Medulla oblongata (tissue), 1 donor: Measurements from ENCODE around the gene BORCS5.
A peak's percentile ranks its signal among the peaks of the same experiment; 100 is the strongest.

Source experiments
- DNase-seq: peaks from one replicate; pipeline ENCODE4 v3.0.0-alpha.2; 2015; ENCODE audit errors: extremely low spot score

The BORCS5 gene

DNA sequence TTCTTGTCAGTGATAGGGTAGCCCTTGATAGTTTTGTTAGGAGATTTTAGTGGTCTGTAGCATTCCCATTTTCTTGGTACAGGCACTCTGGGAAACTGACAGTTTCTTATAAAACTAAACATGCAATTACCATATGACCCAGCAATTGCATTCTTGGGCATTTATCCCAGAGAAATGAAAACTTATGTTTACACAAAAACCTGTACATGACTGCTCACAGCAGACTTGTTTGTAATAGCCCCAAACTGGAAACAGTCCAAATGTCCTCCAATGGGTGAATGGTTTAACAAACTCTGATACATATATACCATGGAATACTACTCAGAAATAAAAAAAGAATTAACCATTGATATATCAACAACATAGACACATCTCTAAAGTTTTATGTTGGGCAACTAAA lies 75.5 kb downstream of the BORCS5 start:
- DNase-seq, result no peak

DNA sequence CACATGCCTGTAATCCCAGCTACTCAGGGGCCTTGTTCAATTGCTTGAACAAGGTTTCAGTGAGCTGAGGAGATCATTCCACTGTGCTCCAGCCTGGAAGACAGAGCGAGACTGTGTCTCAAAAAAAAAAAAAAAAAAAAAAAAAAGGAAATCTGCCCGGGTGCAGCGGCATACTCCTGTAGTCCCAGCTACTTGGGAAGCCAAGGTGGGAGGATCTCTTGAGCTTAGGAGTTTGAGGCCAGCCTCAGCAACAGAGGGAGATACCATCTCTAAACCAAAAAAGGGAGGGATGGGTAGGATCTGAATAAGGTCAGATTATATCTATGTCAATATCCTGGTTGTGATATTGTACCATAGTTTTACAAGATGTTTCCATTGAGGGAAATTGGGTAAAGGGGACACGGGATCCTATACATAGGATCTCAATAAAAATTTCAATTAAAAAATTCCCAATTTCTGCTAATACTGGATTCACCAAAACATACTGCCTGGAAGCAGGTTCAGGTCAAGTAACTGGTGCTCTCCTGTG lies 76.4 kb downstream of the BORCS5 start:
- DNase-seq, result no peak

DNA sequence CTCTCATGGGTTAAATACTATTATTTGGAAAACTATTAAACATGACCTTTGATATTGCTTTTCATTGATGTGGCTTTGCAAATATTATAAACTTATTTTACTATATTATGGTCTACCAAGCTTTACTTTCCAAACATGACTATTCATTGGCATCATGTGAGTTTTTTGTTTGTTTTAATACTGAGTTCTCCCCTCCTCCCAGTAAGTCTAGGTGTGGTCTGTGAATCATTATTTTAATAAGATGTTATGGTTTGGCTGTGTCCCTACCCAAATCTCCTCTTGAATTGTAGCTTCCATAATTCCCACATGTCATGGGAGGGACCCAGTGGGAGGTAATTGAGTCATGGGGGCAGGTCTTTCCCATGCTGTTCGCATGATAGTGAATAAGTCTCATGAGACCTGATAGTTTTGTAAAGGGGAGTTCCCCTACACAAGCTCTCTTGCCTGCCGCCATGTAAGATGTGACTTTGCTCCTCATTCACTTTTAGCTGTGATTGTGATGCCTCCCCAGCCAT lies 80.0 kb downstream of the BORCS5 start:
- DNase-seq, result no peak

DNA sequence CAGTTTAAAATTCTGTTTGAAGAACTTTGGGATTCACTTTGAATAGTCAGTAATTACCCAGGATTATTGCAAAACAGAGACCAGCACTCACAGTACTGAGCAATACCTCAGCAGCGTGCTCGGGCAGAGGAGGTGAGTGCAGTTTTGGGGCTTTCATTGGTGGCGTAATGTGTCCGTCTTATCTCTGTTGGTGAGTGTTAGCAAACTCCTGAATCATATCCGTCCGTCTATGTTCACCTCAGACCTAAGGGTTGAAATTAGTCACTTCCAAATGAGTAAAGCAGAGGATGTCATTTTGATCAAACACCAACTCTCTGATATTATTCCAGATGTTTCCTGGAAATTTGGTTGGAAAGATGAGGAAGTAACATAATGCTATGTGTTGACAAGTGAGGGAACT lies 82.8 kb downstream of the BORCS5 start:
- DNase-seq, result no peak

DNA sequence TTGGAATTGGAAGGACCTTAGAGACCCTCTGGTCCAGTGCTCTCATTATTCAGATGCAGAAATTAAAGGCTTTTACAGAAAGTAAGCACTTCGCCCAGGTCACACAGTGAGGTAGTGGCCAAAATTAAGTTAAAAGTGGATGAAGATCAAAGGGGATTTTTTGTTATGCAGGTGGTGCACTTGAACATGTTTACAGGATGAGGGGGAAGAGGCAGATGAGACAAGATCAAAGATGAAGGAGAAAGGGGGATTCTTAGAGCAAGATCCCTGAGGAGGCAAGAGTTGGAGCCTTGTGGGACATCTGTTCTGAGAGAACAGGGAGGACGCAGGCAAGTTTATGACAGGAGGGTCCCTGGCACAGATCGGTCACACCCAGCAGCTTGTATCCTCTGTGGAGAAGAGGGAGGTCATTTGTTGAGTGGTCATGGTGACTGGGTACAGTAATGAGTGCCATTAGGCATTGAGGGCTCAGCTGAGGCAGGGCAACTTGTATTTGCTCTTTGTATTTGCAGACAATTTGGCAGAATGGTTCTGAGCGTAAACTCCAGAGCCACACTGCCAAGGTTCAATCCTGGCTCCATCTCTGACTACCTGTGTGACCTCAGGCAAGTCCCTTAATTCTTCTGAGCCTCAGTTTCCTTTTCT lies 84.0 kb downstream of the BORCS5 start:
- no peak for DNase-seq

DNA sequence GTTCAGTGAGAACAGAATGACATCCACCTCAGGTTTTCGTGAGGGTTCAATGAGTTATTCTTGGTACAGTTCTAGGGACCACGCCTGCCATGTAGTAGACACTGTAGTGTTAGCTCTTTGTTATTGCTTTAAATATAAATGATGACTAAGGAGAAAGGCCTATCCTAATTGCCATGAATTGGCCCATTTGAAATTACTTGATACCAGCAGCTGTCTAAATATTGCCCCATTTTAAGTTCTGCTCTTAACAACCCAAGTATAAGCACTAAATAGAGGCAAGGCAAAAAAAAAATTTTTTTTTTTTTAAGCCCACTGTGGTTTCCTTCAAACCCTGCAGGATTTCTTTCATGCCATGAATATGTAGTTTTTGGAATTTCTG lies 84.5 kb downstream of the BORCS5 start:
- no peak for DNase-seq

DNA sequence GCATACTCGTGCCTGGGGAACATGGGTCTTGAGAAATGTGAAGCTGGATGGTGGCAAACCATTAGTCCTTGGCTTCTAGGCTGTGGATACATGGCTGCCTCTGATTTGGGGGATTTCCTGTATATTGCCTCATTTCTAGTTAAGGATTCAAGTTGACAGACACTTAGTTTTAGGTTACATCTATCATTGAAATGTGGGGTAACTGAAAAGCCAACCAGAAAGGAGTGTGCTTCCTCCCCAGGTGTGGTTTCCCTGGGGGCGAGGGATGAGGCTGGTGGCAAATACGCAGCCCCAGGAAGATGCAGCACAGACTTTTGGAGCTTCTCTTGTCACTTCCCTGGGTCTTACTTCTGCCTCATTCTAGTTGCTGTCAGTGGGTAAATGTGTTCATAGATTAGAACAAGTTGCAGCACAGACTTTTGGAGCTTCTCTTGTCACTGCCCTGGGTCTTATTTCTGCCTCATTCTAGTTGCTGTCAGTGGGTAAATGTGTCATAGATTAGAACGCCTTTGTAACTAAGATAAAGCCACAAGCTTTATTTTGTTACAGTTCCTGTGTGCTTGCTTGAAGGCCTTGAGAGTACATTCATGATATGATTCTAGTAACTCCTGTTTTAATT lies 85.1 kb downstream of the BORCS5 start:
- no peak for DNase-seq

DNA sequence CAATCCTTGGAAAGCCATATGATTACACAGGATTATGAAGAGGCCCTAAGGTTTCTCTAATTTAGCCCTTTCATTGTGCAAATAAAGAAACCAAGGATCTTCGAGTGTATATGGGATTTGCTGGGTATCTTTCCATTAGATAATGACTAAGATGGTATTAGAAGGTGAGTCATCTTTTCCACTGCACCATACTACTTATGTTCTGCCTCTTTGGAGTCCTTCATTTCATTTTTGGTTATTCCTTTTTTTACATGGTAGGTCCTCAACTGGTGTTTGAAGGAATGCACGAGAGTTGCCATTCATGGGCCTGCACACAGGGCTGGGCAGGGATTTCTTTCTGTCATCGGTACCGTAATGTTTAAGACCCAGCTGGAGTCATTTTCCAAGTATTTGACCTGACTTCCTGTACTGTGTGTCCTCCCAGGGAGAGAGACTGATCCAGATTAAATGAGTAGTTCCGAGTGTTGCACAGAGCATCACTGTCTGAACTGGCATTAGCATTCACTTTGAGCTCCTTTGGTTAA lies 85.7 kb downstream of the BORCS5 start:
- no peak for DNase-seq

DNA sequence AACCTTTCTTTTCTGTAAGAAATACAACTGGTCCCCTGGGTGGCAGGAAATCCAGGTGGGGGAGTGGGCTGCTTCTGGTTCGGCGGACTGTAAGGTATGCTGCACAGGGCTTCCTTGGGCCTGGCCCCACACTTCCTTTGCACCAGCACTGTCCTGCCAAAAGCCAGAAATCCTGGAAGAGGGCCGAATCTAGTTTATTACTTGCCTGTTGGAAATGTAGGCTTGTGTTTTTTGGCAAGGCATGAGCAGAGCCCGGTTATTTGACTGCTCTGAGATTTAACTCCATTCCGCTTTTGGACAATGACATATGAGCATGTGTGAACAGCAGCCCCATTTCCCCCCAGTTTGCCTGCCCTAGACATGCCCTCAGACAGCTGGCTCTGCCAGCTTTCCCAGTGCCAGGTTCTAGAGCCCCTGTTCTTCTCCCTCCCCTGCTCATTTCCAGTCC lies 86.6 kb downstream of the BORCS5 start:
- no peak for DNase-seq

DNA sequence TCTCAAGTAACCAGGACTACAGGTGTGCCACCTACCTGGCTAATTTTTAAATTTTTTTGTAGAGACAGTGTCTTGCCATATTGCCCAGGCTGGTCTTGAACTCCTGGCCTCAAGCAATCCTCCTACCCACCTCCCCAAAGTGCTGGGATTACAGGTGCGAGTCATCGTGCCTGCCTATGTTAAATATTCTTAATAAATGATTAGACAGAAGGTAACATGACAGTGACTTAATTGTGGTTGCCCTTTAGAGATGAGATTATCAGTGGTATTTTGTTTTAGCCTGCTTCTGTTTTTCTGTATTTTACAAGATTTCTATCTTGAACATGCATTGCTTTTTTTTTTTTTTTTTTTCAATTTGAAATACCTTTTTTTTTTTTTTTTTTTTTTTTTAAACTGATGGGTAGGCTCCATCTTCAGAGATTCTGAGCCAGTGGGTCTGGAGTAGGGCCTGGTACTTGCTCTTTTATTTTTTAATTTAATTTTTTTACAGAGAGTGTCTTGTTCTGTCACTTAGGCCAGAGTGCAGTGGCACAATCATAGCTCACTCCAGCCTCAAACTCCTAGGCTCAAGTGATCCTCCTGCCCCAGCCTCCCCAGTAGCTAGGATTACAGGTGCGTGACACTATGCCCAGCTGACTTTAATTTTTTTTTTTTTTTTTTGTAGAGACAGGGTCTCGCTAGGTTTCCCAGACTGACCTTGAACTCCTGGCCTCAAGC lies 88.4 kb downstream of the BORCS5 start:
- DNase-seq, result no peak

DNA sequence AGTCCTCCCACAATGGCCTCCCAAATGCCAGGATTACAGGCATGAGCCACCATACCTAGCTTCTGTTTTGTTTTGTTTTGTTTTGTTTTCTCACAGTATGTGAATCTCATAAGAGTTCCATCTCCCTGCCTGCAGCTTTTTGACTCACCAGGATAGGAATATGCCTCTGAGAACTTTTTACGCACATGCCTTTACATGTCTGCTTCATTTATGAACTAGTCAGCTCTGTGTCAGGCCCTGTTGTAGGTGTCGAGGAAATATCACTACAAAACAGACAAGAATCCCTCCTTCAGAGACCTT lies 89.0 kb downstream of the BORCS5 start:
- no peak for DNase-seq

DNA sequence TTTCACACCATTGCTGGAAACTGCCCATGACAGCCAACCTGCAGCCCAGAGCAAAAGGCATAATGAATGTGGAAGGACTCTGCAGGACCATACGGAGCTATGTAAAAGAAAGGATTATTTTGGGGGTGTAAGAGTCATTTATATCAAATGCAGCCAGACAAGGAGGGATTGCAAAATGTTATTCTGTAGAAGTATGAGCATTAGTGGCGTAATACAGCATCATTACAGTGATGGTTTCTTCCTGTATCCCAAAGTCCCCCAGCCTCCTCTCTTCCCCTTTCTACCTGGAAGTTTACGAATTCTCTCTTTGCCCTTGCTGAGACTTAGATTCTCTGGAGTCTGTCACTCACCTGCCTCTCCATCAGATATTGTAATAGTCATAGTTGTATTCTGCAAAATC lies 89.9 kb downstream of the BORCS5 start:
- no peak for DNase-seq

DNA sequence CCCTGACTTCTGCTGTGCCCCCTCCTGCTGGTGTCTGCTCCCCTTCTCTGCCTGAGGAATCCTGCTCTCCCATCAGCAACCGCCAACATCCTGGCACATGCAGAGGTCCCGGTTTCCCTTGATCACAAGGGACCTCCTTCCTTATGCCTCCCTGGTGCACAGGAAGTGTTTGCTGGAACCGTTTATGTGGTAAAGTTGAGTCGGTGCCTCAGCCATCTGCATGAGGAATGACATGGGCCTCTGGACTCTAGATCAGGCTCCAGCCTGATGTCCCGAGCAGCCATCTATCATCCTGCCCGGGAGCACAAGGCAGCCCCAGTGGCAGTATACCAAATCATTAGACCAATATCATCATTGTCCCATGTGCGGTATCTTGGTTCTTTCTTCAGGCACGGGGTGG lies 90.4 kb downstream of the BORCS5 start:
- no peak for DNase-seq

DNA sequence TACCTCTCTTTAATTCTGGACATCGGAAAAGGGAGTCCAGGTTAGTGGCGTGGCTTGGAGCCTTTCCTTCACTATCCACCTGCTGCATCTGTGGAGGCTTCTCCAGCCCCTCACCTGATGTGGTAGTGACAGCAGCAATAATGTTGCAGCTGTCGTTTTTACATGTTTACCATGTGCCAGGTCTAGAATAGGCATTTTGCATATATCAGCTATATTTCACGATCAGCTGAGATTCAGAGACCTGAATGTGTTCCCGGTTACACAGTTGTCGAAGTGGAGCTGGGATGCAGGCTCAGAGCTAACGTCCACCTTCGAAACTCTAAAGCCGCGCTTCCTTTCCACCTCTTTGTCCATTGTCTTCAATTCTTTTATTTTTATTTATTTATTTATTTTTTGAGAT lies 91.0 kb downstream of the BORCS5 start:
- DNase-seq, result no peak

DNA sequence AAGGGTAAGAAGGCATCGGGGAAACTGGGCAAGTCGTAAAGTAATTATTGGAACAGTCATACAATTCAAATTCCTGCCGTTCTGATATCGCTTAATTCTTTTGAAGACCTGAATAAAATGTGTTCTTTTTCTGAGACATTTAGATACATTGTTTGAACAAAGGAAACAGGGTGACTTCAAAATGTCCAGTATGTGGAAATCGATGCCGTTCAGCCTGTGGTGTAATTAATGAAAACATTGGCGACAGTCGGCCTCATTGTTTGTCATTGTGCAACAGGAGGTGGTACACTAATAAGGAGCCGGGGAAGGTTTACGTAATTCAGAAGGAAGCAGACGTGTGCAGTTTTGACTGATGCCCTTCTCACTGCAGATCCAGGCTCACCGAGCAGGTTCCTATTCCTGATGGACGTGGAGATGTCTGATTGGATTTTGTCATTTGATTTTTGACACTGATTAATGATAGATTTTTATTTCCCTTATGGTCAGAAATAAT lies 92.7 kb downstream of the BORCS5 start:
- DNase-seq, result no peak

DNA sequence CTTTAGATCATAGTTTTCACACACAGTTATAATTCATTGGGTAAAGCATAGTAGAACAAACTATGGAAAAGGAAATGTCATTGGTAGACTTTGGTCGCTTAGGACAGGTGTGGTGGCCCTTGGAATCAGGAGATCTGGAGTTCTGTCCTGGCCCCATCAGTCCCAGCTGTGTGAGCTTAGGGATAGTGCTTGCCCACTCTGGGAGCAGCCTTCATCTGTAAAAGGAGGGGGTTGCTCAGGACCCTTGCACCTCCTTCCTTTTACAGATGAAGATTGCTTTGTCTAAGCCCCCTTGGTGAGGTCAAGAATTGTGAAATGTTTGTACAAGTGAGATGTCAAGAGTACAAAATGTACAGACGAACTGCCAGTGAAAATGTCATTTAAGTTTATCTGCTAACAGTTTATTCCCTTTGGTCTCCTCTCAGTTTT lies 93.2 kb downstream of the BORCS5 start:
- DNase-seq, result no peak

DNA sequence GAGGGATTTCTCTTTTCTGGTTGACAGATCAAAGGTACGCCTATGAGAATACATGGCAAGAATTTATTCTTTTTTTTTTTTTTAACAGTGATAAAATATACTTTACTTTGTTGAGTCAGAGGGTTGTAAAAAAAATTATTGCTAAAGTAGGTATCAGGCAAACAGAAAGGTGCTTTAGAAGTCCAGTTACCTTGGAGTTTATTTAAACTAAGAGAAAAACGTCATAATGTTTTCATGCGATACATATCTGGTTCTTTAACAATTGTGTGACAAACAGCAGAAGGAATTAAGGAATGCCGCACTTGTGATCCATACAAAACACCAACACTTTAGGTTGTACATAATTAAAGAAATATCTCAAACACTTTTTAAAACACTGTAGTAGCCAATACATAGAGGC lies 94.2 kb downstream of the BORCS5 start:
- DNase-seq, result no peak

DNA sequence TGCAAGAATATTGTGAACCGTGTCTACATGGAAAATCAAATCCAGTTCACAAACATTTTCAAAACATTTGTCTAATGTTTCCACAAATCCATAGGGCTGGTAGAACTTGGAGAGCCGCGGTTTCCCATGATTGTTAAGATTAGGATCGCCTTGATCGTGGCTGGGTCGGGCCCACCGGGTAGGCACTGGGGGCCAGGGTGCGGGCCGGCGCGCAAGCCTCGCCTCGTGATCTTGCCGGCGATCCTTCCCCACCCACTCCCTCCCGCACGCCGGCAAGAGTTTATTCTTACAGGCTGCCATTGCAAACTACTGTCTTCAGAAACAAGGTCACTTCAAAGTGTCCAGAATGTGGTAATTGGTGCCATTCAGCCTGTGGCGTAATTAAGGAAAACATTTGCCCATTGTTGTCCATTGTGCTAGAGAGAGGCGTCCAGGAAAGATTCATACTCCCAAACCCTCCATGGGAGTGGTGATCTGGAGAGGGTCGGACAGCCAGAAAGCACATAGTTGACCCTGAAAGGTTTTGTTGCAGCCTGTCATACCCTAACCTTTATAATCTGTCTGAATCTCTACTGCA lies 95.5 kb downstream of the BORCS5 start:
- no peak for DNase-seq

DNA sequence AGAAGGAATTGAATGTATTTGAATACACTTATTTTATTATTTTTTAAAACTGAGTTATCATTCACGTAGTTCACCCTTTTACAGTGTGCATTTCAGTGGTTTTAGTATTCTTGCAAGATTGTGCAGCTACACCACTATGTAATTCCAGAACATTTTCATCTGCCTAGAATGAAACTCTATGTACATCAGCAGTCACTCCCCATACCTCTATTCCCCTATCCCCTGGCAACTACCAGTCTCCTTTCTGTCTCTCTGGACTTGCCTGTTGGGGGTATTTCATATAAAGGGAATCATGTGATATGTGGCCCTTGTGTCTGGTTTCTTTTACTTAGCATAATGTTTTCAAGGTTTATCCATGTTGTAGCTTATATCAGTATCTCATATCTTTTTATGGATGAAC lies 96.8 kb downstream of the BORCS5 start:
- no peak for DNase-seq

DNA sequence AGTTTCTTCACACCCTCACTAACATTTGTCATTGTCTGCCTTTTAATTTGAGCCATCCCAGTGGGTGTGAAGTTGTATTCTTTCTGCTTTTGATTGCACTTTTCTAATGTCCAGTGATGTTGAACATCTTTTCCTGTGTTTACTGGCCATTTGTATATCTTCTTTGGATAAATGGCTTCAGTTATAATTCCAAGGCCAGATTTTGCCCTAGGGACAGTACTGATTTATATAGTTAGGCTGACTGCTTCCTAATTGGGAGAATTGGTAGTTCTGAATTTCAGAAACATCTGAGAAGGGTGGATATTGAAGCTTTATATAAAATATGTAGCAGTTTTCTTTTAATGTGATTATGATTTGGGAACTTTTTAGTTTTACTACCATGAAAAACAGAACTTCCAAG lies 97.4 kb downstream of the BORCS5 start:
- DNase-seq, result no peak

DNA sequence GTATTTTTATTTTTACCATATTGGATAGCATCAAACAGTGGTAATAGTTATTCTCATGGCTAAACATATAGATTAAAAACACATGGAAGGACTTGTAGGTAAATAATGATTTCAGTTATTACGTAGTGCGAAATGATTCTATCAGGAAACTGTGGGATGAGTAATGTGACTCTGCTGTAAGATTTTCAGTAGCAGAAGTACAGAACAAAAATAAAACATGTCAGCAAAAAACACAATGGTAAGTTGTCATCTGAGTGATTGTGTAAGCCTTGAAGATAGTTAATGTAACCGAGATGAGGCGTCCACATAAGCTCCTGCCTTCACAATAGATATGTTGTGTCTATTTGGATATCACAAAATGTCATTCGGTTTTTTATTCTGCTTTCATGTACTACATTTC lies 99.8 kb downstream of the BORCS5 start:
- DNase-seq, result peak; percentile 59
